AG04450 (cell line): ENCODE measurements around the gene OR4F15. TPM values are rescaled to one million over a fixed set of nuclear protein-coding genes. Genes with fewer than 3 reads are reported as not detected.
"Not testable (repeated sequence)": the region's sequence is repeated elsewhere in the genome, so short reads cannot be mapped to it uniquely, and the experiment has no call there.

Experiments used
- CTCF ChIA-PET: fragments of 300-600, 350-600 bp; formaldehyde crosslinking; extraction: SDS; loops from one replicate; lab custom pipeline; 2022; ENCODE audit warnings: antibody characterized with exemption, inconsistent platforms; lab: Charles Lee
- POLR2A ChIA-PET: fragments of 350-600 bp; formaldehyde crosslinking; extraction: SDS; loops from one replicate; lab custom pipeline; 2021; ENCODE audit warnings: antibody characterized with exemption, inconsistent platforms; lab: Yijun Ruan, JAX
- DNase-seq: peaks from one replicate; pipeline ENCODE4 v3.0.0-alpha.2; 2011; ENCODE audit warnings: low read depth, low spot score
- H3K27ac ChIP-seq: one replicate; pipeline ENCODE4 v1.5.1; 2012; ENCODE audit warnings: low read depth, low read length, control low read depth
- H3K27me3 ChIP-seq: one replicate; pipeline ENCODE4 v1.6.0; 2012; ENCODE audit warnings: low read length; ENCODE audit not compliant: control insufficient read depth, insufficient read depth
- H3K4me3 ChIP-seq: 2 replicates; pipeline ENCODE4 v1.5.1; 2011; ENCODE audit warnings: mild to moderate bottlenecking, low read depth, low read length, control low read depth
- H3K9me3 ChIP-seq: 2 replicates; pipeline ENCODE4 v1.5.1; 2012; ENCODE audit warnings: low read length; ENCODE audit not compliant: control insufficient read depth, insufficient read depth
- polyA plus RNA-seq: library from polyadenylated mRNA; depleted of rRNA; stranded (reverse); fragments of >200 nt; gene quantifications from 2 replicates; pipeline ENCODE4 v1.2.3, GENCODE V29; 2011
- TF ChIP-seq, protein P1 (sequence below): IDR thresholded peaks from 2 replicates; pipeline ENCODE4 v1.5.1; 2011; ENCODE audit warnings: low read depth, low read length, control low read depth, inconsistent platforms

Gene OR4F15
- polyA plus RNA-seq, 1 experiment, result 0.05 TPM

DNA sequence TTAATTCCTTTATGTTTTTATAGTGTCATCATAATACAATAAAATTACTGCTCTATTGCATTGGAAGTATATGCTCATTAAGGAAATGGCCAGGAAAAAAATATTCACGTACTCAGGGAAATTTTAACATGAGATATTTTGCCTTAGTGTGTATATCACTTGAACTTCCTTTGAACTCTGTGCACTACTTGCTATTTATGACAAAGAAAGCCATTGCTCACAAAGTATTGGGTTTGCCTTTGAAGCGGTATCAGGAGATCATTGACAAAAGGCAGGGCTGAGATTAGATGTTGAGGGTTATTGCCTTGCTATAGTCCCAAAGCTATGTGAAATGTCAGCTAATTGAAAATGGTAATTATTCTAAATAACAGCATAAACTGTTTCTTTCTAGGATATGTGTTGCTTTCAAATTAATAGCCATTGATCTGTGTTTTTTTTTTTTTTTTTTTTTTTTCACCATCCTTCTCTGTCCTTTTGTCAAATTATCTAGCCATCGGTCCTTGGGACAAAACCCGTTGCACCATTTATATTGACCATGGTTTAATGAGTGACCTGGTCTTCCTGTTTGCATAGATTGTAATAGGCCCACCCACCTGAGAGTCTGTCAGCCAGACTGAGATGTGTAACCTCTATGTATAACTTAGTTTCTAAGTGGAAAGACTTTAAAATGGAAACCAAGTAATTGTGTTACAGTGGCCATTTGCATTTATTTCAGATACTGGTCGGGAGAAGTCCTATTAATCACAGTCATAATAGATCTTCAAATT lies 23.3 kb upstream of the OR4F15 start:
- H3K27me3 ChIP-seq, H3K4me3 ChIP-seq, DNase-seq, POLR2A ChIA-PET, H3K27ac ChIP-seq, H3K9me3 ChIP-seq: not testable (repeated sequence)
- CTCF ChIA-PET, result interaction anchor here (0.7 kb wide), 1 partner anchor 40 kb away, joined by 4 read pairs; no protein-coding TSS in a partner anchor

DNA sequence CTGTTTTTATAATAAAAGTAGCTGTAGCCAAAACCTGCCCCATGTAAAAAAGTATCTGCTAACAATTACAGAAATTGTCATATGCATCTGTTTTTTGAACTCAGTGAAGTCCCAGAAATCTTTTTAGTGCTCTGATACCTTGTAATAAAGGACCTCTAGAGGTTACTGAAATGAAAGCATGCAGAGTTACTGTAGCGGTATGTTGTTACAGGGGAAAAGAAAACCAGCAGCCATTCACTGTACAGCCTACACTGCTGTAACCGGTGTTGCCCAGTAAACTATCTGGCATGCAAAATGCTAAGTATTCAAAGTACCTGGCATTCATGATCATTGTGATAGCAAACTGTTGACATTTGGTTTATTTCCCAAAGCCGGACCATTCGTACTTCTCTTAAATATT lies 21.3 kb upstream of the OR4F15 start:
- H3K4me3 ChIP-seq, H3K27me3 ChIP-seq, DNase-seq, H3K27ac ChIP-seq, POLR2A ChIA-PET, CTCF ChIA-PET, H3K9me3 ChIP-seq: not testable (repeated sequence)

DNA sequence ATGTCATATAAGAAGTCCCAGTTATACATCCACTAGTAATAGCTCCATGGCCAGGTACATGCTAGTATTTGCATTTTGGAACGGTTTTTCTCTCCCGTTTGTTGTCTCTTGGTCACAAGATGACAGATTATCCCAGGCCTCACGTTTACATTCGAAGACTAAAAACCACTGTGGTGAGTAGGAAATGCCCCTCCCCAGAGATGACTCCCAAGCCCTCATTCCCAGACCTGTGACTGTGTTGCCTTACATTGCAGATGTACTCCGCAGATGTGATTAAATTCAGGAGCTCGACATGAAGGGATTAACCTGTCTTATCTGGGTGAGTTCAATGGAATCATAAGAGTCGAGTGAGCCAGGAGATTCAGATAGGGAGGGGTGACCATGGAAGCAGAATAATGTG lies 18.0 kb upstream of the OR4F15 start:
- CTCF ChIA-PET, result interaction anchor here (0.9 kb wide), 1 partner anchor 153 kb away, joined by 3 read pairs; no protein-coding TSS in a partner anchor
- H3K9me3 ChIP-seq, DNase-seq, H3K27ac ChIP-seq, H3K27me3 ChIP-seq, POLR2A ChIA-PET, H3K4me3 ChIP-seq: not testable (repeated sequence)

DNA sequence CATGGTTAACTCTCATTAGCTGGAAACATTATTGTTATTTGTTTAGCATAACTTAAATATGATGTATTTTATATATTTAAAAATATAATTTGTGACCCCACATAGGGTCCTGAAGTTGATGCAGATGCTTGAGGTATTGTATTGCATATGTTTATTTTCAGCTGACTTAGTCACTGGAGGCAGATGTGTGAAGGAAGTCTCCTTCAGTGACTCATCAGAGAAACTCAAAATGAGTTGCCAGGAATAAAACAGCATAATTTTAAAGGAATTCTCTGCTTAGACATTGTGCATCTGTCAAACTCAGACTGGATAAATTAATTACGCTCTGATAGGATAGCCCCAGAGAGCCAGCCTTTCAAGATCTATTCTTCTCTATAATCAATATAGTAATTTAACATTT lies 16.5 kb upstream of the OR4F15 start:
- CTCF ChIA-PET, result interaction anchor here (0.6 kb wide), 1 partner anchor 22 kb away, joined by 3 read pairs; no protein-coding TSS in a partner anchor
- POLR2A ChIA-PET, result interaction anchor here (0.9 to 1.1 kb wide), 3 partner anchors 13 to 49 kb away, joined by 3 to 4 read pairs (median 3); partner anchors contain the start of gene OR4F15
- TF ChIP-seq, protein P1, sequence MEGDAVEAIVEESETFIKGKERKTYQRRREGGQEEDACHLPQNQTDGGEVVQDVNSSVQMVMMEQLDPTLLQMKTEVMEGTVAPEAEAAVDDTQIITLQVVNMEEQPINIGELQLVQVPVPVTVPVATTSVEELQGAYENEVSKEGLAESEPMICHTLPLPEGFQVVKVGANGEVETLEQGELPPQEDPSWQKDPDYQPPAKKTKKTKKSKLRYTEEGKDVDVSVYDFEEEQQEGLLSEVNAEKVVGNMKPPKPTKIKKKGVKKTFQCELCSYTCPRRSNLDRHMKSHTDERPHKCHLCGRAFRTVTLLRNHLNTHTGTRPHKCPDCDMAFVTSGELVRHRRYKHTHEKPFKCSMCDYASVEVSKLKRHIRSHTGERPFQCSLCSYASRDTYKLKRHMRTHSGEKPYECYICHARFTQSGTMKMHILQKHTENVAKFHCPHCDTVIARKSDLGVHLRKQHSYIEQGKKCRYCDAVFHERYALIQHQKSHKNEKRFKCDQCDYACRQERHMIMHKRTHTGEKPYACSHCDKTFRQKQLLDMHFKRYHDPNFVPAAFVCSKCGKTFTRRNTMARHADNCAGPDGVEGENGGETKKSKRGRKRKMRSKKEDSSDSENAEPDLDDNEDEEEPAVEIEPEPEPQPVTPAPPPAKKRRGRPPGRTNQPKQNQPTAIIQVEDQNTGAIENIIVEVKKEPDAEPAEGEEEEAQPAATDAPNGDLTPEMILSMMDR, result no peak
- Histone ChIP-seq H3K9me3 (no peaks in the 10 kb centered on the region), H3K27ac (peak overlapping the region; percentile 58), H3K4me3 (no peak overlapping the region), H3K27me3 (no peaks in the 10 kb centered on the region)
- peak; percentile 70 for DNase-seq

DNA sequence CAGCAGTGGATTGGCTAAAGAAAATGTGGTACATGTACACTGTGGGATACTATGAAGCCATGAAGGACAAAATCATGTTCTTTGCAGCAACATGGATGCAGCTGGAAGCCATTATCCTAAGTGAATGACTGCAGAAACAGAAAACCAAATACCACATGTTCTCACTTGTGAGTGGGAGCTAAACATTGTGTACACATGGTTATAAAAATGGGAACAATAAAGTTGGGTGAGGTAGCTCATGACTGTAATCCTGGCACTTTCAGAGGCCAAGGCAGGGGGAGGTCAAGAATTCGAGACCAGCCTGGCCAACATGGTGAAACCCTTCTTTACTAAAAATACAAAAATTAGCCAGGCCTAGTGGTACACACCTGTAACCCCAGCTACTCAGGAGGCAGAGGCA lies 12.3 kb upstream of the OR4F15 start:
- Histone ChIP-seq H3K27me3 (no peaks in the 10 kb centered on the region), H3K27ac (no peak overlapping the region), H3K4me3 (no peak overlapping the region), H3K9me3 (peaks cover 3% of the 10 kb centered on the region; the same call in 1 of the 2 replicates)
- TF ChIP-seq, protein P1, result no peak
- POLR2A ChIA-PET, result no interaction called here
- DNase-seq, result no peak
- CTCF ChIA-PET, result no interaction called here

DNA sequence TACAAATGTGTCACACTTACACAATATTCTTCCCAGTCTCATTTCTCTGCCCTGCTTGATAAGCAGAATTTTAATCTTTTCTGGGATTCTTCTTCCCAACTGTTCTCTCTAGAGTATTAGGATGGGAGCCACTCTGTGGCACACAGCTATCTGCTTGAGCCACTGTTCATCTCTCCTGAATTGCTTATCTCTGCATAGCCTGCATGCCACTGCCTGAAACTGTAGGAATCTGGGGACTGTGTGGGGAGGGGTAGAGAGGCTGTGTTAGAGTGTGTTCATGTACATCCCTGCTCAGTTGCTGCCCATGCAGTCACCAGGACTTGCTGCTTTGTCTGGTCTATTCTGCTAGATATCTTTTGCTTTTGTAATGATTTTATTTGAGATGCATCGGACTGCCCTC lies 11.0 kb upstream of the OR4F15 start:
- ChIA-PET POLR2A (no interaction called here), CTCF (no interaction called here)
- DNase-seq, result no peak
- Histone ChIP-seq H3K9me3 (peaks cover 6% of the 10 kb centered on the region; the same call in 1 of the 2 replicates), H3K4me3 (no peak overlapping the region), H3K27ac (no peak overlapping the region), H3K27me3 (no peaks in the 10 kb centered on the region)
- TF ChIP-seq, protein P1, result no peak
